HFF-Myc (cell line): ENCODE results near the gene CCDC185.

Experiments used
- DNase-seq: peaks from one replicate; pipeline ENCODE4 v3.0.0-alpha.2; 2011; ENCODE audit warnings: low read depth; ENCODE audit errors: extremely low read depth
- H3K4me3 ChIP-seq: replicated peaks from 2 replicates; pipeline ENCODE4 v1.5.1; 2011; ENCODE audit warnings: low read depth, mild to moderate bottlenecking, control low read depth, low read length
- CTCF ChIP-seq: IDR thresholded peaks from 2 replicates; pipeline ENCODE4 v1.5.1; 2012; ENCODE audit warnings: mild to moderate bottlenecking, low read depth, low read length, control low read depth; ENCODE audit errors: missing control alignments

CCDC185 gene

GRCh38 chr1:223348439-223348838, 44.8 kb upstream of the CCDC185 start:
- no peak overlapping the region for H3K4me3 ChIP-seq
- TF ChIP-seq CTCF, result no peak
- DNase-seq, result no peak

- DNase-seq, result no peak
- no peak overlapping the region for H3K4me3 ChIP-seq
- no peak for TF ChIP-seq CTCF
These were observed 44.0 kb upstream of the CCDC185 start for GRCh38 chr1:223349241-223349640.

- no peak overlapping the region for H3K4me3 ChIP-seq
- no peak for DNase-seq
- no peak for TF ChIP-seq CTCF
These were observed 42.8 kb upstream of the CCDC185 start for GRCh38 chr1:223350361-223350908.

GRCh38 chr1:223352944-223353343, 40.3 kb upstream of the CCDC185 start:
- no peak overlapping the region for H3K4me3 ChIP-seq
- DNase-seq, result no peak
- TF ChIP-seq CTCF, result no peak

GRCh38 chr1:223353939-223354338, 39.3 kb upstream of the CCDC185 start:
- no peak for TF ChIP-seq CTCF
- H3K4me3 ChIP-seq, result no peak overlapping the region
- no peak for DNase-seq

GRCh38 chr1:223355699-223356098, 37.5 kb upstream of the CCDC185 start:
- DNase-seq, result no peak
- no peak for TF ChIP-seq CTCF
- H3K4me3 ChIP-seq, result no peak overlapping the region

- no peak for TF ChIP-seq CTCF
These were observed 34.4 kb upstream of the CCDC185 start for GRCh38 chr1:223358826-223359225.

More at GRCh38 chr1:223358826-223359225, 34.4 kb upstream of the CCDC185 start:
- DNase-seq, result no peak
- H3K4me3 ChIP-seq, result no peak overlapping the region
